ENCODE measurements around the gene FPR2.

- TF ChIP-seq GATA2 (IDR thresholded peaks at IDR 0.05; ENCODE audit: low read depth, low read length): no peak
- TF ChIP-seq GATA3 (IDR thresholded peaks at IDR 0.05; ENCODE audit: low read depth, low read length): no peak
These were observed 16.8 kb downstream of the FPR2 start for GRCh38 chr19:51777570-51778462.

Data from SH-SY5Y (cell line).